GM12892 (cell line): Measurements from ENCODE around the gene LSM2.

Experiments used
- DNase-seq: peaks from one replicate; pipeline ENCODE4 v3.0.0; 2011; ENCODE audit not compliant: insufficient read length
- FAIRE-seq: peaks from 2 replicates; lab custom pipeline; 2011; peaks lifted over from hg19 to GRCh38; lab: Jason Lieb, UNC
- POLR2A ChIP-seq: IDR thresholded peaks from 2 replicates; pipeline ENCODE4 v1.6.1; 2011; ENCODE audit warnings: low read depth, low read length, control low read depth
- POLR2AphosphoS5 ChIP-seq: IDR thresholded peaks from 2 replicates; pipeline ENCODE4 v1.6.1; 2011; ENCODE audit warnings: low read depth, low read length, control low read depth
- TAF1 ChIP-seq: IDR thresholded peaks from 2 replicates; pipeline ENCODE4 v1.6.1; 2011; ENCODE audit warnings: low read depth, mild to moderate bottlenecking, control low read depth, low read length, borderline replicate concordance

LSM2 gene

DNA sequence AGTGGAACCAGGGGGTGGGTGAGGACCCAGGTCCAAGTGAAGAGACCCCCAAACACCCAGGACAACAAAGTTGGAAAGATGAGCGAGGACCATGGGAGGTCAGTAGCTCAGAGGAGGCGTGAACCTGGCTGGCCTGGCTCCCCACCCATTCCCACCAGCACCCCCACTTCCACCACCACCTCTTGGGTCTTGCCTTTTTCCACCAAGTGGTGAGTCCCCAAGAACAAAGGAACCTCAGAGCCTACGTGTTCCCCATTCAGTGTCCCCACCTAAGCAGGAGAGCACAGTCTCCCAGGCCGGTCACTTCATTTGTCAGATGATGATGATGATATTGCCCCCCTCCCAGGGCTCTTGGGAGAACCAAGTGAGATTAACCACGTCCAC, 29.1 kb downstream of the LSM2 start:
- no peak for FAIRE-seq

DNA sequence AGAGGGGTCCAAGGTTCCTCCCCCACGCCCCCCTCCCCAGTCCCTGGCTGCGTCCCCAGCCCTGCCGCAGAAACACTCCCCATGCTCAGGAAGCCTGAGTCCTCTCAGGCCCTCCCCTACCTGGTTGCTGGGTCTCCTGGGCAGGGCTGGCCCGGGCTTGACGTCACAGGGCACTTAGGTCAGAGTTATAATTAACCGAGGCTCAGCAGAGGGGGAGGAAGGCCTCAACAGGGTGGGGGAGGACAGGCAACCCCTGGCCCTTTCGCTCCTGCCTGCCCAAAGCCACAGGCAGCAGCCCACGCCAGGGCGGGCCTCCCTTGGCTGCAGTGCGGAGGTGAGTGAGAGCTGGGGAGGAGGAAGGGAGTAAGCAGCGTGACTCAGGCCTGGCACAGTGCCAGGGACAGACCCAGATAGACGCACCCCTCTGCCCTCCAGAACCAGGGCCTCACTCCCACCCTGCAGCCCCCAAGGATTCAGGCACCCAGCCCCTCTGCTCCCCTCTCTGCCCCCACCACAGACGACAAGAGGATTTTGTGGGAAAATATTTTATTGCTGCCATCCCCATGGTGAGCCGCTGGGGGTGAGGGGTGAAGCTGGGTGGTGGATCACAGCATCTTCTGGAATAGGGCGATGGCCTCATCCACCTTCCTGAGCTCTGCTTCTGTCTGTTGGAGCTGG, 29.6 kb downstream of the LSM2 start, which contains the start of gene VWA7:
TSS of gene VWA7 (minus strand) at position 340 of the 678 bp plus-strand sequence. CDS start 549 bp downstream, outside the sequence.
- DNase-seq (peak; percentile 85), FAIRE-seq (peak; percentile 94)
- no peak for TF ChIP-seq TAF1
- peak; percentile 66 for TF ChIP-seq POLR2AphosphoS5
- 0 out of 2 replicates have a peak, but pooled peaks have one; percentile 23 for TF ChIP-seq POLR2A

More for the DNA sequence above, 29.1 kb downstream of the LSM2 start:
- TF ChIP-seq POLR2A (no peak), TAF1 (no peak), POLR2AphosphoS5 (no peak)
- no peak for DNase-seq

DNA sequence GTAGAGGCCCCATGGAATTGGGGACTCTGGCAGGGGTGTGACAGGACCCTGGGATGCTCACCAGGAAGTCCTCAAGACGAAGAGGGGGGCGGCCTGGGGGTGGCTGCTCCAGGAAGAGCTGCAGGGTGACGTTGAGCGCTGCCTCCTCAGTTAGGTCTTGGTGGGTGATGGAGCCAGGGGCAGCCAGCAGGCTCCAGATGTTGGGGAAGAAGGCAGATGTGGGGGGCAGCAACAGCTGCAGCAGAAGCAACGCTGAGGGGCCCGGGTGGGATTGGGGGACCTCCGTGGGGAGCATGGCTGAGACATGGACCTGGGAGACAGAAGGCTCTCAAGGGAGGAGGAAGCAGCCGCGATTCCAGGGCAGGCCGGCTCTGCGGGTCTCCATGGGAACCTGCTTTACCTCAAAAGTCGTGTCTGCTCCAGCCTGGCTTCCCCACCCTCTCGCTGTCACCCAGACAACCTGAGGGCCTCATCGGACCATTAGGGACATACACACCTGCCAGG, 30.2 kb downstream of the LSM2 start:
- TF ChIP-seq TAF1 (no peak), POLR2AphosphoS5 (no peak), POLR2A (peak; percentile 19; the same call in 1 of the 2 replicates)
- DNase-seq (no peak), FAIRE-seq (peak; percentile 36)

DNA sequence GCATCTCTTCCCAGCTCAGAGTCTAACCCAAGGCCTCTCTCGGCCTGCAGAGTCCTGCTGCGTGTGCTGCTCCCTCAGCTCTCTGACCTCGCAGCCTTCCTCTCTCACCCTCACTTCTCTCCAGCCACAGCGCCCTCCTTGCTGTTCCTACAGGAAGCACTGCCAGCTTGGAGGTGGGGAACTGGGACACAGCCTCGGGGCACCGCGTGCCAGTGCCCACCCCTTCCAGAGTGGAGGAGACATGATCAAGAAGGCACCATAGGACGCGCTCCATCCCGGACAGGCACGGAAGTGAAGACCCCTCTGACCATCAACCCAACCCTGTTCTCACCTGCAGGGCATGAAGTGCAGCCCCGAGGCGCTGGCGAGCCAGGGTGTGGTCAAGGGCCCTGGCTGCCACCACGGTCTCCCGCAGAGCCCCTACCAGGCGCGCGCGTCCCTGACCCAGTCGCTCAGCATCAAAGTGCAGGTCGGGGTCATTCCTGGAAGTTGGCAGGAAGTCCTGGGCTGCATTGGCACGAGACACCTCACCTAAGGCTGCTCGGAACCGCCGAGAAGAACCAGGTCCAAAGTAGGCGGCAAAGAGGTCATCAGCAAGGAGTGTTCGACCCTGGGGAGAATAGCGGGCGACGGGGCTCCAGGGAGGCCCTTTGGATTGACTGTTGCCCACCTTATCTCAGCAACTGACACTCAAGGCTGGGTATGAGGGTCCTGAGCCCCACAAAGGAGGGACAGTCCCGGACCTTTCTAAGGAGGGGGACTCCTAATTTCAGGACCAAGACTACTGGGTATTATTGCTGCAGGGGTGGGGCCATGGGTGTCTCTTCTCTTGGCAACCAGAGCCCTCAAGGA, 30.9 kb downstream of the LSM2 start:
- TF ChIP-seq POLR2AphosphoS5 (no peak), TAF1 (no peak), POLR2A (no peak)
- DNase-seq (no peak), FAIRE-seq (no peak)

DNA sequence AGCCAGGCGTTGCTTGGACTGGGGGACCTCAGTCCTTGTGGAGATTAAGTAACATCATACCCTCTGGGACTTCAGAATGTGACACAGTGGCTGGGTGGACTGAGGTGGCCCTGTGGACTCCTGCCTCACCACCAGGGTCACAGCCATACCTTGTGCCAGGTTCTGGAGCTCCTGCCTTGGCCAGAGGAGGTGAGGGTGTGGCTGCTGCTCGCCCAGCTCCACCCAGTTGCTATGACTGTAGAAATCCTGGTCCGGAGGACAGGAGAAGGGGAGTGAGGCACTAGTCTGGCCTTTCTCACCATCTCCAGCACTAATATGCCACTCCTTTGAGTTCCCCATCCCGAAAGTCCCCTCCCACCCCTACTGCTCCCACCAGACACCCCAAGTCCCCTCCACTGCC, 31.6 kb downstream of the LSM2 start:
- TF ChIP-seq POLR2AphosphoS5 (no peak), POLR2A (no peak), TAF1 (no peak)
- DNase-seq (no peak), FAIRE-seq (no peak)

DNA sequence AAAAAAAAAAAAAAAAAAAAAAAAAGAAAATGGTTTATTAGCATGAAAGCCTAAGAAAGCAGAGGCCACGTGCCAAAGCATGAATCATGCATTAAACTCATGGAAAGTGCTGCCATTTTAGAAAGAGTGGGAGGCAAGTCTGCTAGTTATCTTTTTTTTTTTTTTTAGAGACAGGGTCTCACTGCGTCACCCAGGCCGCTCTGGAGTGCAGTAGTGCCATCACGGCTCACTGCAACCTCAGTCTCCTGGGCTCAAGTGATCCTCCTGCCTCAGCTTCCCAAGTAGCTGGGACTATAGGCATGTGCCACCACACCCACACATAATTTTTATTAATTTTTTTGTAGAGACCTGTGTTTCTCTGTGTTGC, 34.8 kb downstream of the LSM2 start:
- no peak for DNase-seq
- no peak for FAIRE-seq
- TF ChIP-seq POLR2A, result no peak
- TF ChIP-seq POLR2AphosphoS5, result no peak
- TF ChIP-seq TAF1, result no peak

DNA sequence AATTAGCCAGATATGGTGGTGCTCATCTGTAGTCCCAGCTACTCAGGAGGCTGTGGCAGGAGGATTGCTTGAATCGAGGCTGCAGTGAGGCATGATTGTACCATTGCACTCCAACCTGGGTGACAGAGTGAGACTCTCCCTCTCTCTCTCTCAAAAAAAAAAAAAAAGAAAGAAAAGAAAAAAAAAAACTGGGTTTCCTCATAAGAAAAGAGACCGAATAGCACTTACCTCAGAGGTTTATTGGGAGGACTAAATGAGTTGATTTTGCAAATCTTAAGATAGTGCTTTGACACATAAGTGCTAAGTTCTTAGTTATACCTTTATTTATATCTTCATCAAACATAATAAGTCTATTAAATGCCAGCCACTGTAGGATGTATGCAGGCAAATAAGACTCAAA, 35.9 kb downstream of the LSM2 start:
- FAIRE-seq (no peak), DNase-seq (no peak)
- TF ChIP-seq POLR2A (no peak), TAF1 (no peak), POLR2AphosphoS5 (no peak)

DNA sequence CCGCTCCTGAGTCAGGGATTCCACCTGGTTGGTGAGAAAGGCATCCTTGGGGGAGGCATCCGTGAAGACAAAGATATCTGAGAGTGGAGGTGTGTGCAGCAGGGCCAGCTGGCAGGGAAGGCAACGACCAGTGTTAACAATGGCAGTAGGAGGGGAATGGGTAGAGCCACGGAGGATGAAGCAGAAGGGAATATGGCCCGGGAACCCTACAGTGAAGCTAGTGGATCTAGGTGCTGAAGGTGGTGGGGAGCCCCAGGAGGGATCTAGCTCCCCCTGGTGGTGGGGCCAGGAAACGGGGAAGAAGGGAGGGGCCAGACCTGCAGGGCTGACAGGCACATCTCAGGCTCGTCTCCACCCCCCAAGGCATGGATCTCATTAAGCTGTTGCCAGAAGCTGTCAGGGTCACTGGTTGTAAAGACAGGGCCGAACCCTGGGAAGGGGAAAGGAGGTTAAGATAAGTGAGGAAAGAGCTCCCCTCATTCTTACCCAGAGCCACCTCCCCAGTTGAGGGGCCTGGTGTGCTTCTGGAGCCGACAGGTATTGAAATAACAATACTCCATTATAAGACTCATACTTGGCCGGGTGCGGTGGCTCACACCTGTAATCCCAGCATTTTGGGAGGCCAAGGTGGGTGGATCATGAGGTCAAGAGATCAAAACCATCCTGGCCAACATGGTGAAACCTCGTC, 36.9 kb downstream of the LSM2 start:
- no peak for TF ChIP-seq POLR2AphosphoS5
- TF ChIP-seq POLR2A, result no peak
- no peak for TF ChIP-seq TAF1
- FAIRE-seq, result no peak
- DNase-seq, result peak; percentile 95

DNA sequence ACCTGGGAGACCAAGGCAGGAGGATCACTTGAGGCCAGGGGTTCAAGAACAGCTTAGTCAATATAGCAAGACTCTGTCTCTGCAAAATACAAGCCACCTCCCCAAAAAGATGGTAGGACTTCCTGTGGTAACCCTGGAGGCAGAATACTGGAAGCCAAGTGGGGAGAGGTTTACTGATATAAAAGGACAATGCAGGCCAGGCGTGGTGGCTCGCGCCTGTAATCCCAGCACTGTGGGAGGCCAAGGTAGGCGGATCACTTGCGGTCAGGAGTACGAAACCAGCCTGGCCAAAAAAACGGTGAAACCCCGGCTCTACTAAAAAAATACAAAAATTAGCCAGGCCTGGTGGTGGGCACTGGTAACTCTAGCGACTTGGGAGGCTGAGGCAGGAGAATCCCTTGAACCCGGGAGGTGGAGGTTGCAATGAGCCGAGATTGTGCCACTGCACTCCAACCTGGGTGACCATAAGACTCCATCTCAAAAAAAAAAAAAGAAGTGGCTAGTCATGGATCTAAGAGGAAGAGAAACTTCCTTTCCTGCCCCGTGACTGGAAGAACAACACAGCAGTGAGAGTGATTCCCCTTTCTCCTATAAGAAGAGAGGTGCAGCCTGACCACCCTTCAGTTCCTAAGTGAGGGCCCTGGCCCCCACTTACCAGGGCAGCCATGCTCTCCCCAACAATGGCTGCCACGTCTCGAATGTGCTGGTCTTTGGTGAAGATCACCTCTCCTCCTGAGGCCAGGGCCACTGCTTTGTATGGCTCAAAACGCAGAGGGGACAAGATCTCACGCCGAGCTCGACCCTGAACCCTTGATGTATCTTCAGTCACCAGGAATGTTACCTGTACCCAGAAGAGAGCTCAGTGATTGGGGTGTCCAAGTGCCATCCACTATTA, 38.2 kb downstream of the LSM2 start:
- FAIRE-seq (no peak), DNase-seq (no peak)
- no peak for TF ChIP-seq POLR2AphosphoS5
- TF ChIP-seq POLR2A, result no peak
- no peak for TF ChIP-seq TAF1

DNA sequence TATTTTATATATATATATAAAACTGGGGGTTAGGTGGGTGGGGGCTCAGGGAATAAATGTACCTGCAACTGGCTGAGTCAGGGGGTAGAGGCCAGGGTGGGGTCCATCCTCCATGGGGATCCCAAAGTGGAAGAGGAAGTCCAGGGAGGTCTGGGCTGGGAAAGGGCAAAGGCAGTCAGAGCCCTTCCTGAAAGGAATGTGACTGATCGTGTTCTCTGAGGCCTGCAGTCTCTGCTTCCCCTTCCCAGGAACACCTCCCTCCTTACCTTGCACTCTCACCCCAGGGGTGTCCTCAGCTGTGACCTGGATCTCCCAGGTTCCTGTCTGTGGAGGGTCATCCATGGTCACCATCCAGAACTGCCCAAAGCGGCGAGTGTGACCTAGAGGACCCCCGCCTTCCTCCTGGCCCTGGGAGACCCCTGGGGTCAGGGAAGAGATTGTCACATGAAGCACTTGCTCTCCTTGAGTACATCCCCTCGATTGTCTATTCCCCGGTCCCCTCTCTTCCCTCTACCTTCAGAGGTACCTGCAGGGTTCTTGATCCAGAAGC, 39.6 kb downstream of the LSM2 start:
- no peak for TF ChIP-seq POLR2AphosphoS5
- TF ChIP-seq TAF1, result no peak
- no peak for TF ChIP-seq POLR2A
- FAIRE-seq, result no peak

More for the DNA sequence above, 39.6 kb downstream of the LSM2 start:
- DNase-seq, result no peak
